ENCODE measurements around the gene MEIS2.

DNA sequence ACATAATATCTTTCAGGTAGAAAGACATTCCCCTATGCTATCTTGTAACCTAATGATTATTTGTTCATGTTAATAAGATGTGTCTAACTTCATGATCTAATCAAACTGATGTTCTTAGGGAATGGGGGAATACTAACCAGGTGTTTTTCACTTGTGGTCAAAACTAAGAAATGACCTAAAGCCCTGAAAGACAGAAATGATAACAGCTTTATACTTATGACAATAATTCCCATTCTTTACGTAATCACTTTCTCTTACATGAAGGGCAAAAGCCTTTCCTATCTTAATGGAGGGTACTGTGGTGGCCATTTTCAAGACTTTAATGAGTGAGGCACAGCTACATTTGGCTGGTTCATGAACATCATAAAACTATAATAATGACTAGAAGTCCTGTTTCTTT is 33.9 kb upstream of the MEIS2 start:
- TF ChIP-seq, protein P1, sequence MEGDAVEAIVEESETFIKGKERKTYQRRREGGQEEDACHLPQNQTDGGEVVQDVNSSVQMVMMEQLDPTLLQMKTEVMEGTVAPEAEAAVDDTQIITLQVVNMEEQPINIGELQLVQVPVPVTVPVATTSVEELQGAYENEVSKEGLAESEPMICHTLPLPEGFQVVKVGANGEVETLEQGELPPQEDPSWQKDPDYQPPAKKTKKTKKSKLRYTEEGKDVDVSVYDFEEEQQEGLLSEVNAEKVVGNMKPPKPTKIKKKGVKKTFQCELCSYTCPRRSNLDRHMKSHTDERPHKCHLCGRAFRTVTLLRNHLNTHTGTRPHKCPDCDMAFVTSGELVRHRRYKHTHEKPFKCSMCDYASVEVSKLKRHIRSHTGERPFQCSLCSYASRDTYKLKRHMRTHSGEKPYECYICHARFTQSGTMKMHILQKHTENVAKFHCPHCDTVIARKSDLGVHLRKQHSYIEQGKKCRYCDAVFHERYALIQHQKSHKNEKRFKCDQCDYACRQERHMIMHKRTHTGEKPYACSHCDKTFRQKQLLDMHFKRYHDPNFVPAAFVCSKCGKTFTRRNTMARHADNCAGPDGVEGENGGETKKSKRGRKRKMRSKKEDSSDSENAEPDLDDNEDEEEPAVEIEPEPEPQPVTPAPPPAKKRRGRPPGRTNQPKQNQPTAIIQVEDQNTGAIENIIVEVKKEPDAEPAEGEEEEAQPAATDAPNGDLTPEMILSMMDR (IDR thresholded peaks at IDR 0.05; ENCODE audit: extremely low read depth in 1 of 2, insufficient read depth in 1 of 2, low read depth in 1 of 2, low read length in 2 of 2), result no peak
- TF ChIP-seq POLR2A (IDR thresholded peaks at IDR 0.05; ENCODE audit: low read depth, low read length), result no peak
- TF ChIP-seq POLR2AphosphoS5 (IDR thresholded peaks at IDR 0.05; ENCODE audit: insufficient read depth, low read depth, low read length), result no peak
- TF ChIP-seq EZH2 (IDR thresholded peaks at IDR 0.05; ENCODE audit: borderline replicate concordance, low read depth, low read length, severe bottlenecking), result no peak
